ENCODE results near the gene PKD1L1. TPM values are rescaled to one million over a fixed set of nuclear protein-coding genes. Genes with fewer than 3 reads are reported as not detected.

The PKD1L1 gene
- total and polyA plus RNA-seq, 2 donors (not counting 1 experiment from before 2014, with no cell fraction given), result 0.59 to 0.70 TPM

GRCh38 chr7:47979832-47980181 lies 31.5 kb upstream of the PKD1L1 start:
- no peak for TF ChIP-seq CTCF (IDR thresholded peaks at IDR 0.05)
- TF ChIP-seq EZH2 (IDR thresholded peaks at IDR 0.05; ENCODE audit: borderline replicate concordance, insufficient read depth, low read depth, low read length, poor library complexity, severe bottlenecking), result no peak
- ATAC-seq (ENCODE audit: low read depth) (no peak), DNase-seq (no peak)
- H3K36me3 ChIP-seq (replicated peaks in 1 of 2; ENCODE audit: control extremely low read depth in 1 of 2, control insufficient read depth in 1 of 2, extremely low read depth in 1 of 2, insufficient read depth in 2 of 2, low read length in 1 of 2), result peaks cover under 1 to 34% of the 10 kb centered on the region in 2 experiments
- peaks cover 11% of the 10 kb centered on the region for H3K79me2 ChIP-seq (ENCODE audit: control insufficient read depth, insufficient read depth, low read length)
- H3K4me1 ChIP-seq (ENCODE audit: control insufficient read depth in 2 of 2, insufficient read depth in 2 of 2, low read length in 2 of 2), result peaks cover 8 to 13% of the 10 kb centered on the region in 2 donors
- Mint-ChIP-seq H3K27me3 (no peaks in the 10 kb centered on the region), H3K27ac (peak overlapping the region; percentile 98), H3K4me1 (peaks cover 21% of the 10 kb centered on the region), H3K9me3 (ENCODE audit: insufficient read depth) (no peaks in the 10 kb centered on the region), H3K4me3 (peak overlapping the region; percentile 92)
- H3K9me3 ChIP-seq (ENCODE audit: control extremely low read depth in 1 of 3, control insufficient read depth in 2 of 3, insufficient read depth in 1 of 3, low read length in 2 of 3), result peaks cover 0 to 2% (median 0%) of the 10 kb centered on the region in 3 donors
- H3K4me3 ChIP-seq (ENCODE audit: control extremely low read depth in 1 of 5, extremely low read depth in 1 of 5, insufficient read depth in 1 of 5, low read depth in 2 of 5, low read length in 4 of 5), result peak overlapping the region in 4 of 5 experiments; percentile 67 to 77 (median 70)
- peak overlapping the region; percentile 91 to 93 for H3K27ac ChIP-seq (ENCODE audit: low read length in 2 of 2)
- ChIA-PET POLR2A (no interaction called here), CTCF (interaction anchor here (1.5 kb wide), 2 partner anchors 9 to 12 kb away, joined by 3 to 6 read pairs; no protein-coding TSS in a partner anchor)
- H3K27me3 ChIP-seq (replicated peaks in 1 of 4; ENCODE audit: control extremely low read depth in 1 of 4, control insufficient read depth in 3 of 4, insufficient read depth in 4 of 4, low read length in 3 of 4), result no peaks in the 10 kb centered on the region
- WGBS (ENCODE audit: insufficient coverage), result no CpG with 5 or more reads among the region's 7 CpGs
- peaks cover 8% of the 10 kb centered on the region for H4K20me1 ChIP-seq (ENCODE audit: control insufficient read depth, insufficient read depth, low read length, poor library complexity, severe bottlenecking)
- peak overlapping the region; percentile 88 for H2AFZ ChIP-seq (ENCODE audit: insufficient read depth, low read depth, low read length, poor library complexity, severe bottlenecking)
- intact Hi-C loops (cut with micrococcal nuclease), result loop anchor here (1.0 to 5.0 kb wide), 3 partner anchors 11 to 308 kb away; no protein-coding TSS in a partner anchor
- peak overlapping the region; percentile 79 for H3K9ac ChIP-seq (ENCODE audit: low read length)
- H3K4me2 ChIP-seq (replicated peaks; ENCODE audit: low read depth, low read length, poor library complexity, severe bottlenecking), result peak overlapping the region; percentile 77

- Histone ChIP-seq H3K36me3 (replicated peaks in 1 of 2; ENCODE audit: control extremely low read depth in 1 of 2, control insufficient read depth in 1 of 2, extremely low read depth in 1 of 2, insufficient read depth in 2 of 2, low read length in 1 of 2) (peaks cover 2 to 39% of the 10 kb centered on the region in 2 experiments), H3K4me2 (replicated peaks; ENCODE audit: low read depth, low read length, poor library complexity, severe bottlenecking) (peak within 1 kb of the TSS; percentile 77), H3K4me3 (ENCODE audit: control extremely low read depth in 1 of 5, extremely low read depth in 1 of 5, insufficient read depth in 1 of 5, low read depth in 2 of 5, low read length in 4 of 5) (peak within 1 kb of the TSS; percentile 67 to 91 (median 71)), H2AFZ (ENCODE audit: insufficient read depth, low read depth, low read length, poor library complexity, severe bottlenecking) (peak within 1 kb of the TSS; percentile 88), H3K9me3 (ENCODE audit: control extremely low read depth in 1 of 3, control insufficient read depth in 2 of 3, insufficient read depth in 1 of 3, low read length in 2 of 3) (peaks cover 0 to 2% (median 0%) of the 10 kb centered on the region in 3 donors), H4K20me1 (ENCODE audit: control insufficient read depth, insufficient read depth, low read length, poor library complexity, severe bottlenecking) (peaks cover 8% of the 10 kb centered on the region), H3K79me2 (ENCODE audit: control insufficient read depth, insufficient read depth, low read length) (peaks cover 16% of the 10 kb centered on the region), H3K27me3 (replicated peaks in 1 of 4; ENCODE audit: control extremely low read depth in 1 of 4, control insufficient read depth in 3 of 4, insufficient read depth in 4 of 4, low read length in 3 of 4) (no peaks in the 10 kb centered on the region), H3K9ac (ENCODE audit: low read length) (peak within 1 kb of the TSS; percentile 79), H3K27ac (ENCODE audit: low read length in 2 of 2) (peak within 1 kb of the TSS; percentile 91 to 93), H3K4me1 (ENCODE audit: control insufficient read depth in 2 of 2, insufficient read depth in 2 of 2, low read length in 2 of 2) (peaks cover 8 to 13% of the 10 kb centered on the region in 2 donors)
- ChIA-PET POLR2A (no interaction called here), CTCF (interaction anchor here (1.2 to 1.8 kb wide), 5 partner anchors 9 to 35 kb away, joined by 3 to 12 read pairs (median 6); no protein-coding TSS in a partner anchor)
- peak; percentile 94 for DNase-seq
- intact Hi-C loops (cut with micrococcal nuclease), result loop anchor here (1.0 to 5.0 kb wide), 3 partner anchors 12 to 307 kb away; no protein-coding TSS in a partner anchor
- WGBS (ENCODE audit: insufficient coverage), result under 1% methylated on average over 48 of the region's 62 CpGs
- Mint-ChIP-seq H3K4me1 (peaks cover 22% of the 10 kb centered on the region), H3K27ac (peak within 1 kb of the TSS; percentile 98), H3K27me3 (no peaks in the 10 kb centered on the region), H3K9me3 (ENCODE audit: insufficient read depth) (no peaks in the 10 kb centered on the region), H3K4me3 (peak within 1 kb of the TSS; percentile 92)
- TF ChIP-seq EZH2 (IDR thresholded peaks at IDR 0.05; ENCODE audit: borderline replicate concordance, insufficient read depth, low read depth, low read length, poor library complexity, severe bottlenecking), result no peak
- no peak for TF ChIP-seq CTCF (IDR thresholded peaks at IDR 0.05)
- peak; percentile 98 for ATAC-seq (ENCODE audit: low read depth)
Observed at GRCh38 chr7:47979145-47979831, 31.0 kb upstream of the PKD1L1 start, which contains the start of gene HUS1. HUS1 (minus strand) TSS chr7:47979615; CDS start chr7:47979519, 96 bp downstream.

Data from B cell (primary cell).